ENCODE data around the gene ITGB1.
A peak's percentile ranks its signal among the peaks of the same experiment; 100 is the strongest.
"Not testable (repeated sequence)": the region's sequence is repeated elsewhere in the genome, so short reads cannot be mapped to it uniquely, and the experiment has no call there.

The ITGB1 gene

GRCh38 chr10:32980558-32981468, 22.8 kb upstream of the ITGB1 start:
- Histone ChIP-seq H3K79me2 (ENCODE audit: control insufficient read depth, low read length) (peaks cover 4% of the 10 kb centered on the region; the same call in 1 of the 2 replicates), H3K9me2 (replicated peaks; ENCODE audit: control insufficient read depth, low read length) (no peaks in the 10 kb centered on the region), H3K4me2 (ENCODE audit: low read length) (peak overlapping the region; percentile 91), H3K27ac (ENCODE audit: low read depth, low read length) (peak overlapping the region; percentile 85), H4K20me1 (ENCODE audit: control insufficient read depth, insufficient read depth, low read depth, low read length) (no peaks in the 10 kb centered on the region), H3K4me1 (ENCODE audit: control insufficient read depth, low read length) (peaks cover 75% of the 10 kb centered on the region), H3F3A (ENCODE audit: control insufficient read depth, insufficient read depth) (peaks cover 14% of the 10 kb centered on the region), H3K9me3 (ENCODE audit: control insufficient read depth, insufficient read depth, low read length) (no peaks in the 10 kb centered on the region), H3K27me3 (ENCODE audit: control insufficient read depth, low read length) (no peaks in the 10 kb centered on the region), H3K4me3 (ENCODE audit: low read length) (peak overlapping the region; percentile 75), H3K36me3 (ENCODE audit: control insufficient read depth, low read length) (no peaks in the 10 kb centered on the region)
- TF ChIP-seq EZH2phosphoT487 (IDR thresholded peaks at IDR 0.05; ENCODE audit: borderline replicate concordance, low read length): no peak
- no peak for TF ChIP-seq CTCF (IDR thresholded peaks at IDR 0.05; ENCODE audit: low read depth, low read length, poor library complexity, severe bottlenecking)

- Histone ChIP-seq H3K9me2 (replicated peaks; ENCODE audit: control insufficient read depth, low read length) (no peaks in the 10 kb centered on the region), H3K9me3 (ENCODE audit: control insufficient read depth, insufficient read depth, low read length) (no peaks in the 10 kb centered on the region), H4K20me1 (ENCODE audit: control insufficient read depth, insufficient read depth, low read depth, low read length) (no peaks in the 10 kb centered on the region), H3K27me3 (ENCODE audit: control insufficient read depth, low read length) (no peaks in the 10 kb centered on the region), H3K4me1 (ENCODE audit: control insufficient read depth, low read length) (peaks cover 72% of the 10 kb centered on the region), H3K79me2 (ENCODE audit: control insufficient read depth, low read length) (peaks cover 4% of the 10 kb centered on the region; the same call in 1 of the 2 replicates), H3K27ac (ENCODE audit: low read depth, low read length) (peak overlapping the region; percentile 85), H3F3A (ENCODE audit: control insufficient read depth, insufficient read depth) (peaks cover 14% of the 10 kb centered on the region), H3K36me3 (ENCODE audit: control insufficient read depth, low read length) (no peaks in the 10 kb centered on the region), H3K4me3 (ENCODE audit: low read length) (peak overlapping the region; percentile 75), H3K4me2 (ENCODE audit: low read length) (peak overlapping the region; percentile 91)
- TF ChIP-seq EZH2phosphoT487 (IDR thresholded peaks at IDR 0.05; ENCODE audit: borderline replicate concordance, low read length) (no peak), CTCF (IDR thresholded peaks at IDR 0.05; ENCODE audit: low read depth, low read length, poor library complexity, severe bottlenecking) (no peak)
Measured at GRCh38 chr10:32980242-32980557, 22.2 kb upstream of the ITGB1 start.

GRCh38 chr10:32979719-32980118, 21.7 kb upstream of the ITGB1 start:
- H3K27me3 ChIP-seq (ENCODE audit: control insufficient read depth, low read length); H3K9me3 ChIP-seq (ENCODE audit: control insufficient read depth, insufficient read depth, low read length); H3K79me2 ChIP-seq (ENCODE audit: control insufficient read depth, low read length); H4K20me1 ChIP-seq (ENCODE audit: control insufficient read depth, insufficient read depth, low read depth, low read length); H3K9me2 ChIP-seq (replicated peaks; ENCODE audit: control insufficient read depth, low read length); H3K36me3 ChIP-seq (ENCODE audit: control insufficient read depth, low read length): not testable (repeated sequence)
- H3F3A ChIP-seq (ENCODE audit: control insufficient read depth, insufficient read depth): peaks cover 14% of the 10 kb centered on the region
- peak overlapping the region; percentile 85; the same call in 1 of the 2 replicates for H3K27ac ChIP-seq (ENCODE audit: low read depth, low read length)
- peak overlapping the region; percentile 75 for H3K4me3 ChIP-seq (ENCODE audit: low read length)
- H3K4me1 ChIP-seq (ENCODE audit: control insufficient read depth, low read length): peaks cover 67% of the 10 kb centered on the region
- H3K4me2 ChIP-seq (ENCODE audit: low read length): peak overlapping the region; percentile 91

GRCh38 chr10:32979041-32979440, 21.0 kb upstream of the ITGB1 start:
- Histone ChIP-seq H3K4me3 (ENCODE audit: low read length) (no peak overlapping the region), H3K4me2 (ENCODE audit: low read length) (no peak overlapping the region), H3K9me3 (ENCODE audit: control insufficient read depth, insufficient read depth, low read length) (no peaks in the 10 kb centered on the region), H3F3A (ENCODE audit: control insufficient read depth, insufficient read depth) (peaks cover 14% of the 10 kb centered on the region), H3K27me3 (ENCODE audit: control insufficient read depth, low read length) (no peaks in the 10 kb centered on the region), H3K4me1 (ENCODE audit: control insufficient read depth, low read length) (peaks cover 64% of the 10 kb centered on the region), H3K36me3 (ENCODE audit: control insufficient read depth, low read length) (no peaks in the 10 kb centered on the region), H3K9me2 (replicated peaks; ENCODE audit: control insufficient read depth, low read length) (no peaks in the 10 kb centered on the region), H3K27ac (ENCODE audit: low read depth, low read length) (no peak overlapping the region), H3K79me2 (ENCODE audit: control insufficient read depth, low read length) (peaks cover 4% of the 10 kb centered on the region; the same call in 1 of the 2 replicates), H4K20me1 (ENCODE audit: control insufficient read depth, insufficient read depth, low read depth, low read length) (no peaks in the 10 kb centered on the region)
- TF ChIP-seq CTCF (IDR thresholded peaks at IDR 0.05; ENCODE audit: low read depth, low read length, poor library complexity, severe bottlenecking) (no peak), EZH2phosphoT487 (IDR thresholded peaks at IDR 0.05; ENCODE audit: borderline replicate concordance, low read length) (no peak)

GRCh38 chr10:32977846-32978809, 20.1 kb upstream of the ITGB1 start:
- H3K9me3 ChIP-seq (ENCODE audit: control insufficient read depth, insufficient read depth, low read length); H3K27me3 ChIP-seq (ENCODE audit: control insufficient read depth, low read length); H3K36me3 ChIP-seq (ENCODE audit: control insufficient read depth, low read length); H3K79me2 ChIP-seq (ENCODE audit: control insufficient read depth, low read length); H3K27ac ChIP-seq (ENCODE audit: low read depth, low read length); H4K20me1 ChIP-seq (ENCODE audit: control insufficient read depth, insufficient read depth, low read depth, low read length); H3K9me2 ChIP-seq (replicated peaks; ENCODE audit: control insufficient read depth, low read length); H3K4me3 ChIP-seq (ENCODE audit: low read length); H3K4me2 ChIP-seq (ENCODE audit: low read length): not testable (repeated sequence)
- H3F3A ChIP-seq (ENCODE audit: control insufficient read depth, insufficient read depth): peaks cover 16% of the 10 kb centered on the region
- H3K4me1 ChIP-seq (ENCODE audit: control insufficient read depth, low read length): peaks cover 64% of the 10 kb centered on the region

Data from DOHH2 (cell line).